GM13977 (cell line): ENCODE data around the gene C1QBP.

Experiments
- DNase-seq: peaks from one replicate; pipeline ENCODE4 v3.0.0; 2012; ENCODE audit warnings: low spot score
- CTCF ChIP-seq: IDR thresholded peaks from 2 replicates; pipeline ENCODE4 v1.5.1; 2012; ENCODE audit warnings: mild to moderate bottlenecking, control low read depth; ENCODE audit not compliant: insufficient read depth; ENCODE audit errors: extremely low read depth, missing control alignments
- in situ Hi-C: fragments of 300-500 bp; cut with MboI; formaldehyde crosslinking; loops from one replicate; pipeline ENCODE4 v1.12.0; 2022; ENCODE audit warnings: low sequenced_read_pairs, low pct_unique_long_range_greater_than_20kb, mixed read lengths, inconsistent platforms; ENCODE audit not compliant: unreplicated experiment

Gene C1QBP

GRCh38 chr17:5438716-5439445 lies at the start of gene C1QBP:
TSS of gene C1QBP (minus strand) at chr17:5439155. CDS start at chr17:5439073, 82 bp downstream.
- peak; percentile 96 for DNase-seq
- TF ChIP-seq CTCF = peak; percentile 86
- in situ Hi-C loops = no loop called here

GRCh38 chr17:5488752-5489151 lies 49.8 kb upstream of the C1QBP start:
- DNase-seq = no peak
- TF ChIP-seq CTCF = no peak
- in situ Hi-C loops = no loop called here

- DNase-seq = peak; percentile 98
- TF ChIP-seq CTCF = no peak
- in situ Hi-C loops = no loop called here
These were observed 47.5 kb upstream of the C1QBP start, which contains the start of gene MIS12 for GRCh38 chr17:5486206-5487124. TSS of gene MIS12 (plus strand) at chr17:5486566. CDS start at chr17:5488863, 2,297 bp downstream.

- DNase-seq = no peak
- in situ Hi-C loops = no loop called here
These were observed 46.6 kb upstream of the C1QBP start, which contains the start of gene DERL2 for GRCh38 chr17:5485270-5486205. TSS of gene DERL2 (minus strand) at chr17:5486178. CDS start at chr17:5486161, 17 bp downstream.

GRCh38 chr17:5481451-5481850 lies 42.5 kb upstream of the C1QBP start:
- in situ Hi-C loops = no loop called here

More at GRCh38 chr17:5485270-5486205, 46.6 kb upstream of the C1QBP start, which contains the start of gene DERL2:
- no peak for TF ChIP-seq CTCF

More at GRCh38 chr17:5481451-5481850, 42.5 kb upstream of the C1QBP start:
- TF ChIP-seq CTCF = no peak
- DNase-seq = no peak
